HG03066 (cell line): Measurements from ENCODE around the gene KATNB1.
"Not testable (repeated sequence)": the region's sequence is repeated elsewhere in the genome, so short reads cannot be mapped to it uniquely, and the experiment has no call there.

Experiments
- ATAC-seq: cut with Tn5 transposase; IDR thresholded peaks from one replicate; pipeline ENCODE4 v1.9.1; 2021; ENCODE audit warnings: low read depth; ENCODE audit not compliant: unreplicated experiment

Gene KATNB1

GRCh38 chr16:57765160-57765728 lies 29.7 kb downstream of the KATNB1 start:
- no peak for ATAC-seq

DNA sequence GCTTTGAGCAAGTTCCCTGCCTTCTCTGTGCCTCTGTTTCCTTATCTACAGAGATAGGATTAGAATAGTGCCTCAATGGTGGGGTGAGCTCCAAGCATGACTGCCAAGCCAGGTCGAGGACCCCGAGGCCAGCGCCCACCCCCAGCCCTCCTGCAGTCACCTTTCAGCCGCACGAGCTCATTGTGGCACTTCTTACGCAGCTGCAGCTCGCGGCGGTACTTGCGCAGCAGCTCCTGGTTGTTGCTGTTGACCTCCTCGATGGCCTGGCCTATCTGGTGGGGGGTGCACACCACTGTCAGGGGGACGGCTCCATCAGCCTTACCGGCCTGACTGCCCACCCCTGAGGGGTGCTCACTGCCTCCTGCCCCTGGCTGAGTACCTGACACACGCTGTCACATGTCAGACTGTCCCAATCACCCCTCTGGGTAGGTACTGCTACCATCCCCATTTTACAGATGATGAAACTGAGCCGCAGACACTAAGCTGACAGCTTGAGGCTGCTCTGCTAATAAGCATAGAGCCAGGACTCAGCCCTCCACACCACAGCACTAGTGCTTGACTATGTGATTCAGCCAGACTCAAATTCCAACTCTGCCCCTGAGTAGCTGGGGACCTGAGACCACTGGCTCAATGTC lies 31.3 kb downstream of the KATNB1 start:
- ATAC-seq, result no peak

DNA sequence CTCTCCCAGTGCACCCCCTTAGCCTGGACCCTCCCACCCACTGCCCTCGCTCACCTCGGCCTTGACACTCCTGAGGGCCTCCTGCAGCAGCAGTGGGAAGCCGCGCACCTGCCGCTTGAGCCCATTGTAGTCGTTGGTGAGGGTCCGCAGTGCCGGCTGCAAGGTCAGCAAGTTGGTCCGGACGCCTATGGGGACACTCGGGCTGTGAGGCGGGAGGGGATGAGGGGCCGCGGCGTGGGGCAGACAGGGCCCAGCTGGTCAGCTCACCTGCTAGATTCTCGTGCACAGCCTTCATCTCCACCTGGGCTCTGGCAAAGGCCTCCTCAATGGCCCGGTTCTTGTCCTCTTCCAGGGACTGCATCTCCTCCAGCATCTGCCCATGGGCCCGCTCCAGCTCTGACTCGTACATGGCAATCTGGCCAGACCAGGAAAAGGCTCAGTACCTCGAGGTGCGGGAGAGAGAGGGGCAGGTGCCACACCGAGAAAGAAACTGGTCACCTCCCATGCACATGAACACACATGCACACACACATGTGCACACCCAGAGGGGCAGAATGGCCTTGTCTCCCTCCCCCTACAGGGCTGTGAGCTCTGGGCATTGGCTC lies 34.1 kb downstream of the KATNB1 start:
- ATAC-seq, result no peak

DNA sequence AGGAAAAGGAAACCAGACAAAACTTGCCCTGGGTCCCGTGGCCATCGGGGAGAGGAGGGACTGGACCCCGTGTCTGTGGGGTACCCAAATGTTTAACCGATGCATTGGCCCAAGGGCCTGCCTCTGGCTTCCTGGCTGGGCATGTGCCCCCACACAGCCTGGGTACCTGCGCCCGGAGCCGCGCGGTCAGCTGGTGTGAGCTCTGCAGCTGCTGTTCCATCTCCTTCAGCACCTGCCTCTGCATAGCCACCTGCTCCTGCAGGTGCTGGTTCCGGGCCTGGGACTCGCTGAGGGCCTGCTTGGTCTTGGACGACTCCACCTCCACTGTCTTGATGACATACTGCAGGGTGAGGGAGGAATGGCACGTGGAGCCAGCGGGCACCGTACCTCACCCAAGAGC lies 34.8 kb downstream of the KATNB1 start:
- ATAC-seq, result no peak

- ATAC-seq, result no peak
Observed at GRCh38 chr16:57771141-57771785, 35.7 kb downstream of the KATNB1 start.

DNA sequence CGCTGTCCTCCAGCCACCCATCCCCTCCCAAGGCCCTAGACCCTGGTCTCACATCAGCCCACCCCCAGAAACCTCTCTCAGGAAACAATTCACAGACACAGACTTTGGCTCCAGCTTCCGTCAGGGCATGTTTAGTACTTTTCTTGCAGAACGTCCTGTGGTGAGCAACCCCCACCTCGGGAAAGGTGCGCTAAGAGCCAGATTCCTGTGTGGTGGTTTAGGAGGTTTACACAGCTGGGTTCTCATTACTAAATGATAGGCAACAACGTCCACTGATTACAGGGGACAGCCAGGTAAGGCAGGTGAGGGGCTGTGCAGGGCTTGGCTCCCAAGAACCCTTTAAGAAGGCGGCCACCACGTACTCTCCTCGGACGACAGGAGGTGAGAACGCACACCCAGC lies 37.4 kb downstream of the KATNB1 start:
- no peak for ATAC-seq

DNA sequence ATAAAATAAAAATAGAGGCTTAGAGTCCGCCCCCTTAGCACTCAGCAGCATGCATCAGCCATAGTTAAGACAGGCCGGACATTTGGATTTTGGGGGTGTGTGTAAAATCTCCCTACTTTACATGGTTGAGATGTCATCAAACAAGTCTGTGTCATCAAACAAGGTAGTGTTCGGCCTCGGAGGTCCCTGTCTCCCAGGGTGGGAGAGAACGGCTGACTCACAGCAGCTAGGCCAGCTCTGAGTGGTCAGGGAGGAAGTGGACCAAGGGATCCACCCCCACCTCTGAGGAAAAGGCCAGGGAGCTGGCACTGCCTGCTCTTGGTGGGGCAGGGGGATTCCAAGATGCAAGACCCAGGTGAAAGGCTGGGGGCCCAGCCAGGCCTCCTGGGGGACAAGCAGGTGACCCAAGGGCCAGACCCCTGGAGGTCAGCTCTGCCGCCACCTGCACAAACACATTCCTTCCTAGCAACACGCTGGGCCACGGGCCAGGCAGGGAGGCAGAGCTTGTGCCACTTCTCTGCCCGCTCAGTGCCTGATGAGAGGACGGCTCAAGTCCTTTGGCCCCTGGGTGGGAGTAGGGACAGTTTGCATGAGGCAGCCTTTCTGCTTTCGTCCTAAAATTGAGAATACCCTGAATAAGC lies 38.2 kb downstream of the KATNB1 start:
- no peak for ATAC-seq

DNA sequence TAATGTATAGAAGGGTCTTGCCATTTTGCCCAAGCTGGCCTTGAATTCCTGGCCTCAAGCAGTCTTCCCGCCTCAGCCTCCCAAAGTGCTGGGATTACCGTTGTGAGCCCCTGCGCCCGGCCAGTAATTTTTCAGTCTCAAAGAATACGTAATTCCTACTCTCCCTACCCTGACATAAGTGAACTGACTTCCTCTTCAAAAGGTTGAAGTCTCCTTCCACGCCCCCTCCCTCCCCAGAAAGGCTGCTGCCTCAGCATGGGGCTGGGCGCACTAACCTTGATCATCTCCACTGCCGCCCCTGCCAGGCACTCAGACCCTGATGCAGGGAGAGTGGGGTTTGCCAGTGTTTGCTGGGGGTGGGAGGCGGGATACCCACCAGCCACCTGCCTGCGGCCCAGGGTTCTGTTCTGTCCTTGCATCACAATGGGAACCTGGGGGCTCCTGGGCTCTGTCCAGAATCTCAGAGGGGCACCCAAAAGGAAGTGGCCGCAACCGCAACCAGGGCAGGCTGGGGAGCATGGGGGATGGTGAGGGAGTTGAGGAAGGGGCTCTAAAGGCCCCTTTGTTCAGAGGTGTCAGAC lies 39.2 kb downstream of the KATNB1 start:
- ATAC-seq, result no peak

DNA sequence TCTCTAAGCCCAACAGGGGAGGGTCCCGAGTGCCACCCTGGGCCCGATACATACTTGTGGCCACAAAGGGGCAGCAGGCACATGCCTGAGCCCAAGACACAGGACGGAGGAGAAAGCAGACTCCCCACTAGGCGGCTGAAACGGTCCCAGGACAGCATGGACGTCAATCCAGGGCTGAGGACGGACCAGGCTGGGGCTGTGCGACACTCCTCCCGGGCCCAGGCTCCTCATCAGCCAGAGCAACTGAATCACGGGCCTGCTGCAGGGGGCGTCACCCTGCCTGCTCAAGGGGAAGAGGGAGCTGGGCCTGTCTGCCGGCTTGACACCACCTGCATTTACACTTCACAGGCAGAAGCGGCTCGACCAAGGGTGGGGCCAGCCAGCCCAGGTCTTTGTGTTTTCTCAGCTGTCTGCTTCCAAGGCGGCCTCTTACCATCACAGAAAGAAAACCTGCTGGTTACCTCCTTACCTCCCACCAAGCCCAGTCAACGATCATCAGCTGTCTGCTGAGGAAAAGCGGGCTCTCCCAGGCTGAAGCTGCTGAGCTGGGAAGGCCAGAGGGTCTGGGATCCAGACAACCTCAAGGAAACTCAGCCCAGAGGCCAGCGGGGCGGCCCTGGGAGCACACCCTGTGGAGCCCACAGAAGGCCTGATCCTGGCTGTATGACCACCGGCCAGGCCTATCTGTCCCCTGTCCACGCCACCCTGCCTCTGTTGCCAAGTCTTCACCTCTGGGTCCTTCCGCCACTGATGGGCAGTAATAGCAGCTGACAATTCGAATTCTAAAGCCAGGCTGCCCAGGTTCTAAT lies 40.3 kb downstream of the KATNB1 start:
- ATAC-seq, result no peak

DNA sequence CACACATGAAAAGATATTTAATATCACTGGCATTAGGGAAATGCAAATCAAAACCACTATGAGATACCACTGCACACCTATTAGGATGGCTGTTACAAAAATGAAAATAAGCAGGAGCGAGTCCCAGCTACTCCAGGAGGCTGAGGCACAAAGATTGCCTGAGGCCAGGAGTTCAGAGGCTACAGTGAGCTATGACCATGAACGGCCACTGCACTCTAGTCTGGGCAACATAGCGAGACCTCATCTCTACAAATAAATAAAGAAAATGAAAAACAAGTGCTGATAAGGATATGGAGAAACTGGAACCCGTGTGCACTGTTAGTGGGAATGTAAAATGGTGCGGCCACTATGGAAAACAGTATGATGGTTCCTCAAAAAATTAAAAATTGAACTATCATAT lies 43.1 kb downstream of the KATNB1 start:
- no peak for ATAC-seq

DNA sequence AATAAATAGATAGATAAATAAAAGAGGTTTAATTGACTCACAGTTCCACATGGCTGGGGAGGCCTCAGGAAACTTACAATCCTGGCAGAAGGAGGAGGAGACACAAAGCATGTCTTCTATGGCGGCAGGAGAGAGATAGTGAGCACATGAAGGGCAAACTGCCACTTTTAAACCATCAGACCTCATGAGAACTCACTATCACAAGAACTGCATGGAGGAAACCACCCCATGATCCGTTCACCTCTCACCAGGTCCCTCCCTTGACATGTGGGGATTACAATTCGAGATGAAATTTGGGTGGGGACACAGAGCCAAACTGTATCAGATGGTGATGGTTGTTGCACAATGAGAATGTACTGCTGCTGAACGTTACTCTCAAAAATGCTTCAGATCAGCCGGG lies 44.3 kb downstream of the KATNB1 start:
- not testable (repeated sequence) for ATAC-seq

DNA sequence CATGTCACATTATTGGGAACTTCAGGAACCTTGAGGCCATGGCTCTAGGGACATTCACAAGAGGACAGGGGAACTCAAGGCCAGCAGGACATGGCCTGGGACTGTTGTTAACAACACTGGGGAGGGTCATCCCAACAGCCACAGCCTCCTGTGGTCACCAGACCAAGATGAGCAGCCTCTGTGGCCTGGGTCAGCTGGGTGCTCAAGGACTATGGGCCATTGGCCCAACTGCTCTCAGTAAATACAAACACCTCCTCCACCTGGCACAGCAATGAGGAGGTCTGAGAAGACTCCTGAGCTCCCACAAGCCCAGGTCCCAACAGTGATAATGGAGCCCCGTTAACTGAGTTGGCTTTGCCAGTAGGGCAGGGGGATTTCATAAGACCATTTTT lies 45.8 kb downstream of the KATNB1 start:
- no peak for ATAC-seq

DNA sequence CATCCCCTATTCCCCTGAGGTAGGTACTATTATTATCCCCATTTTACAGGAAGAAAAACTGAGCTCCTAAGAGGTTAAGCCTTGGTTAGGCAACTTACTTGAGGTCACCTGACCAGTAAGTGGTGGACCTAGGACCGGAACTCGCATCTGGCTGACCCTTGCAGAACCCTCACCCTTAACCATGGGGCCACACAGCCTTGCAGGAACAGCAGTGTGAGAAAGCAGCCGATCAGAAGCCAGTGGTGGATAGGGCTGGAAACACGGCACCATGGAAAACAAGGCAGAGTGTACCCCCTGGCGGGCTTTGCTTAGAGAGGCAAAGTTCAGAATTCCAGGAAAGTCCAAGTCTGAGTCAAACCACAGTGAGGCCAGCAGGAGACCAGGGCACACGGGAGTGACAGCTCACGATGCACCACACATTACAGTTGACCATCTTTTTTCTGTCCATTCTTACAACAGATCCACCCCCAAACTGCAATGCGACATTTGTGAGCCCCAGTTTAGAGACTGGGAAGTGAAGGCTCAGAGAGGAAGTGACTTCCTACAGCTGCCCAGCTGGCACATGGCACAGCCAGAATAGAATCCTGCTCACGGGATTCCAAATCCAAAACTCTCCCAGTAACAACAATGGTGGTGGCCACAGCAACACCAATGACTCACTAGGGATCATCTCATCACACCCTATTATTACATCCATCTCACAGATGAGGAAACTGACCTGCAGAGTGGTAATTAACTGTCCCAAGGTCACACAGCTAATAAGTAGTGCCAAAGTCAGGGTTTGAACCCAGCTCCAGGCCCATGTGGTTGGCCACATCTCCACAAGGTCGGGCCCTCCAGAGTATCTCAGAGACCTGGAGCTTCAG lies 46.4 kb downstream of the KATNB1 start:
- no peak for ATAC-seq

- not testable (repeated sequence) for ATAC-seq
Observed at GRCh38 chr16:57782607-57783055, 47.1 kb downstream of the KATNB1 start.

- ATAC-seq, result no peak
Observed at GRCh38 chr16:57783116-57783515, 47.5 kb downstream of the KATNB1 start.

DNA sequence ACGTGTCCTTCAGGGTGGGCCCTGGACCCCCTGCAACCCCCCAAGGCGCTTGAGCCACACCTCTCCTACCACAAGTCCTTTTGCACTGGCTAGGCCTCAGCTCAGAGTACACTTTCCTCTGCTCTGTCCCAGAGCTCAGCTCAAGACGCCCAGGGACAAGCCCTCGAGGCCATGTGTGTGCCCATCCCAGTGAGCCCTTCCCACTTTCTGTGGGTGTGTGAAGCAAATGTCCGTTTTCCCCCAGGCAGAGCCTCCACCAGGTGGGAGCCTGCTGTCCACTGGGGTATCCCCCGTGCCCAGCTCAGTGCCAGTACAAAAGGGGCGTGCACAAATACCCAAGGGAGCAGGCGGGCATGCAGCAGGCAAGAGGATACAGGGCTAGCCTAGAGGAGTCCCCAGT lies 48.3 kb downstream of the KATNB1 start:
- ATAC-seq, result no peak

DNA sequence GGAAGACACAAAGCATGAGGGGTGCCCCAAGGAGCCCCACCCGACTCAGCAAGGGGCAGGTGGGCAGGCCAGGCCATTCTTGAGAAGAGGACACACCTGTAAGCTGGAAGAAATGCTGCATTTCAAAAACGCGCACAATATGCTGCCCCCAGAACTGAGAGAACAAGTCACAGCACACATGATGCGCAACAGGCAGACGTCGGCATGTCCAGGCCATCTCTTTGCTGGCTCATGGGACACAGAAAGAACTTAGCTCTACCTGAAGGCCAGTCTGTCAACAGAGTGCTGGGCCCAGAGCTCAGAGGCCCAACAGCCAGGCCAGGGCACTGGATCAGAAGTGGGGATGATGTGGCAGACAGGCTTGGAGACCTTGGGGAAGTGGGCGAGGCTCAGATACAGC lies 48.8 kb downstream of the KATNB1 start:
- no peak for ATAC-seq

- ATAC-seq, result no peak
Observed at GRCh38 chr16:57785385-57785784, 49.8 kb downstream of the KATNB1 start.

DNA sequence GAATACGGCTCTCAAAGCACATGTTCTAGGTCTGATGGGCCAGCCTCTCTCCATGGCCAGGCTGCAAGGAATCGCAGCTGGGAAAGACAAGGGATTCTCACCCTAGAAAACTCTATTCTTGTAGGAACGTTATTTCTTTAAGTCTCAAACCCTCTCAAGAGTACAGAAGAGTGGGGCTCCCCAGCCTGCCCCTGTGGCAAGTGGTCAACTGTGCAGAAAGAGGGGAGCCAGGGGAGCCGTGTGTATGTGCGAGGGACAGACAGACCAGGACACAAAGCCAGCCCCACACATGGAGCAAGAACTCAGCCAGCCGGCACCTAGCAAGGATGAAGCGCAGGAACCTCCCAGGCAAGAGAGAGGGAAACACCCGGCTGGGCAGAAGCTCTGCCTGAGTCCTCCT lies 50.4 kb downstream of the KATNB1 start:
- no peak for ATAC-seq
